Parathyroid adenoma (tissue), 2 donors: Measurements from ENCODE around the gene SEMG1.

Experiments used
- H2AFZ ChIP-seq: fragments of 300-600 bp; sonication (generic); one replicate; pipeline ENCODE4 v1.7.0; 2017; ENCODE audit warnings: antibody characterized with exemption, mild to moderate bottlenecking
- H3K27ac ChIP-seq: fragments of 300-600 bp; sonication (generic); one replicate; pipeline ENCODE4 v1.7.0; 2017
- H3K27me3 ChIP-seq: fragments of 300-600 bp; sonication (generic); one replicate; pipeline ENCODE4 v1.7.0; 2017; ENCODE audit warnings: low read length; ENCODE audit not compliant: control insufficient read depth, insufficient read depth
- H3K36me3 ChIP-seq: fragments of 300-600 bp; sonication (generic); one replicate; pipeline ENCODE4 v1.7.0; 2017; ENCODE audit warnings: low read length; ENCODE audit not compliant: control insufficient read depth, insufficient read depth
- H3K4me1 ChIP-seq: fragments of 300-600 bp; sonication (generic); one replicate; pipeline ENCODE4 v1.7.0; 2017; ENCODE audit warnings: control low read depth
- H3K4me2 ChIP-seq: fragments of 300-600 bp; sonication (generic); one replicate; pipeline ENCODE4 v1.7.0; 2017; ENCODE audit warnings: low read length
- H3K4me3 ChIP-seq: fragments of 300-600 bp; sonication (generic); one replicate; pipeline ENCODE4 v1.7.0; 2017; ENCODE audit warnings: low read depth, low read length
- H3K79me2 ChIP-seq: fragments of 300-600 bp; sonication (generic); one replicate; pipeline ENCODE4 v1.7.0; 2017; ENCODE audit warnings: control low read depth
- H3K9ac ChIP-seq: fragments of 300-600 bp; sonication (generic); one replicate; pipeline ENCODE4 v1.7.0; 2017; ENCODE audit warnings: mild to moderate bottlenecking
- H3K9me3 ChIP-seq: fragments of 300-600 bp; sonication (generic); one replicate; pipeline ENCODE4 v1.7.0; 2017; ENCODE audit warnings: low read length; ENCODE audit not compliant: control insufficient read depth
- TF ChIP-seq, protein P1 (sequence below): fragments of 300-600 bp; sonication (generic); IDR thresholded peaks from one replicate; pipeline ENCODE4 v1.7.0; 2017; ENCODE audit warnings: antibody characterized with exemption, mild to moderate bottlenecking
- donor health status: primary hyperparathyroidism.

Gene SEMG1

DNA sequence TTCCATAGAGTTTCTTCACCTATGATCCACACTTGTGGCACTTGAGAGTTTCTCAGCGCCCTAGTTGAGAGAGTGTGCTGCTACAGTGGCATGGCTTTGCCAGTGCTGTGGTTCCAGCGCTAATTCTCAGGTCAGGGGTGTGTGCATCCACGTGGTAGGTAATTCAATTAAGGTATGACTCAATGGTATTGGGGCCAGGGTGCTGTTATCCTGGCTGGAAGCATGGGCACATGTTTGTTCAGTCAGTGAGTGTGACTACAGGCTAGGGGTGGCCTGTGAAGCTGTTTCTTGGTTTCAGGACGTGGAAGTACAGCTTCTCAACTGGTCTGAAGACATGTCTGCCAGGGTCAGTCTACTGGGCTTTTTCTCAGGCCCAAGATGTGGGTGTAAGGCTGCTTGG, 11.3 kb downstream of the SEMG1 start:
- TF ChIP-seq, protein P1, sequence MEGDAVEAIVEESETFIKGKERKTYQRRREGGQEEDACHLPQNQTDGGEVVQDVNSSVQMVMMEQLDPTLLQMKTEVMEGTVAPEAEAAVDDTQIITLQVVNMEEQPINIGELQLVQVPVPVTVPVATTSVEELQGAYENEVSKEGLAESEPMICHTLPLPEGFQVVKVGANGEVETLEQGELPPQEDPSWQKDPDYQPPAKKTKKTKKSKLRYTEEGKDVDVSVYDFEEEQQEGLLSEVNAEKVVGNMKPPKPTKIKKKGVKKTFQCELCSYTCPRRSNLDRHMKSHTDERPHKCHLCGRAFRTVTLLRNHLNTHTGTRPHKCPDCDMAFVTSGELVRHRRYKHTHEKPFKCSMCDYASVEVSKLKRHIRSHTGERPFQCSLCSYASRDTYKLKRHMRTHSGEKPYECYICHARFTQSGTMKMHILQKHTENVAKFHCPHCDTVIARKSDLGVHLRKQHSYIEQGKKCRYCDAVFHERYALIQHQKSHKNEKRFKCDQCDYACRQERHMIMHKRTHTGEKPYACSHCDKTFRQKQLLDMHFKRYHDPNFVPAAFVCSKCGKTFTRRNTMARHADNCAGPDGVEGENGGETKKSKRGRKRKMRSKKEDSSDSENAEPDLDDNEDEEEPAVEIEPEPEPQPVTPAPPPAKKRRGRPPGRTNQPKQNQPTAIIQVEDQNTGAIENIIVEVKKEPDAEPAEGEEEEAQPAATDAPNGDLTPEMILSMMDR, result no peak
- Histone ChIP-seq H3K4me2 (no peak overlapping the region), H3K9ac (no peak overlapping the region), H3K4me1 (no peaks in the 10 kb centered on the region), H3K9me3 (no peaks in the 10 kb centered on the region), H3K27me3 (no peaks in the 10 kb centered on the region), H2AFZ (no peak overlapping the region), H3K36me3 (no peaks in the 10 kb centered on the region), H3K4me3 (no peak overlapping the region), H3K79me2 (no peaks in the 10 kb centered on the region), H3K27ac (no peak overlapping the region)

DNA sequence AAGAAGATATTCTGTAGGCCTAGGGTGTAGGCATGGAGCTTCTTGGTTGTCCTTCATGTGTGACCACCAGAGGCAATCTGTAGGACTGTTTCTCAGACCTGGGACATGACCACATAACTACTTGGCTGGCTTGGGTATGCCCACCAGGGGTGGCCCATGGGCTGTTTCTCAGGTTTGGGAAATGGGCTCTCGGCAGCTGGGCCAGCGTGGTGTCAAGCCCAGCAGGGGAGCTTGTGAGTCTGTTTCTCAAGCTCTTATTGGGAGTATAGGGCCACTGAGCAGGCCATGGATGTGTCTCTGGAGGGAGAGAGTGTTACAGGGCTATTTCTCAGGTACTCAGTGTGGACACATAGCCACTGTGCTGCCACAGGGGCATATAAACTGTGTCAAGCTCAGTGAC, 11.8 kb downstream of the SEMG1 start:
- H3K79me2 ChIP-seq, result no peaks in the 10 kb centered on the region
- no peak overlapping the region for H3K4me3 ChIP-seq
- H3K9me3 ChIP-seq, result no peaks in the 10 kb centered on the region
- no peak overlapping the region for H3K9ac ChIP-seq
- no peak overlapping the region for H3K27ac ChIP-seq
- TF ChIP-seq, protein P1, result no peak
- no peak overlapping the region for H2AFZ ChIP-seq
- no peaks in the 10 kb centered on the region for H3K4me1 ChIP-seq
- no peaks in the 10 kb centered on the region for H3K27me3 ChIP-seq
- no peak overlapping the region for H3K4me2 ChIP-seq
- H3K36me3 ChIP-seq, result no peaks in the 10 kb centered on the region

DNA sequence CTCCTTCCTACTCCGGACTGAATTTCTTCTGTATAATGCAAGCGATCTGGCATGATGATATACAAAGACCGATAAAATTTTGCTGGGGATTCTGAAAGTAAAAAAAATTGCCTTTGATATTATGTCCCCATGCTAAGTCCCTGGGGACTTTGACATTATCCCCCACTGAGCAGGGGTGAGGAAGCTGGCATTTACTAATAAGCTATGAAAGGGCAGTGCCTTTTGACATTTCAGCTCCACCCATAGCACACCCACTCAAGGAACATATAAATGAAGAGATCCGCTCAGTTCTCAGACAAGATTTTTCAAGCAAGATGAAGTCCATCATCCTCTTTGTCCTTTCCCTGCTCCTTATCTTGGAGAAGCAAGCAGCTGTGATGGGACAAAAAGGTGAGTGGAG, 14.2 kb downstream of the SEMG1 start, which contains the start of gene SEMG2:
Gene SEMG2, plus strand, starts transcription at position 298 of the 400 bp plus-strand sequence. Its CDS starts 17 bp downstream, at position 315.
- TF ChIP-seq, protein P1, result no peak
- Histone ChIP-seq H3K36me3 (no peaks in the 10 kb centered on the region), H3K4me1 (no peaks in the 10 kb centered on the region), H3K9me3 (no peaks in the 10 kb centered on the region), H3K27me3 (no peaks in the 10 kb centered on the region), H2AFZ (no peak within 1 kb of the TSS), H3K4me3 (no peak within 1 kb of the TSS), H3K79me2 (no peaks in the 10 kb centered on the region), H3K27ac (no peak within 1 kb of the TSS), H3K9ac (no peak within 1 kb of the TSS), H3K4me2 (no peak within 1 kb of the TSS)

DNA sequence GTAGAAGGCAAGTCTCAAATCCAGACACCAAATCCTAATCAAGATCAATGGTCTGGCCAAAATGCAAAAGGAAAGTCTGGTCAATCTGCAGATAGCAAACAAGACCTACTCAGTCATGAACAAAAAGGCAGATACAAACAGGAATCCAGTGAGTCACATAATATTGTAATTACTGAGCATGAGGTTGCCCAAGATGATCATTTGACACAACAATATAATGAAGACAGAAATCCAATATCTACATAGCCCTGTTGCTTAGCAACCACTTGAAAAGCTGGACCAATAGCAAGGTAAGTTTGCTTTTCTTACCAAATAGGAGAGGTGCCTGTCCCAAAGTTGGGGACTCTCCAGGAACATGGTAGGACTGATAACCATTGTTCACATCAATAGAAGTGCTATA, 16.3 kb downstream of the SEMG1 start:
- Histone ChIP-seq H2AFZ (no peak overlapping the region), H3K27ac (no peak overlapping the region), H3K4me3 (no peak overlapping the region), H3K9me3 (no peaks in the 10 kb centered on the region), H3K4me1 (no peaks in the 10 kb centered on the region), H3K27me3 (no peaks in the 10 kb centered on the region), H3K4me2 (no peak overlapping the region), H3K36me3 (no peaks in the 10 kb centered on the region), H3K9ac (no peak overlapping the region), H3K79me2 (no peaks in the 10 kb centered on the region)
- TF ChIP-seq, protein P1, result no peak

DNA sequence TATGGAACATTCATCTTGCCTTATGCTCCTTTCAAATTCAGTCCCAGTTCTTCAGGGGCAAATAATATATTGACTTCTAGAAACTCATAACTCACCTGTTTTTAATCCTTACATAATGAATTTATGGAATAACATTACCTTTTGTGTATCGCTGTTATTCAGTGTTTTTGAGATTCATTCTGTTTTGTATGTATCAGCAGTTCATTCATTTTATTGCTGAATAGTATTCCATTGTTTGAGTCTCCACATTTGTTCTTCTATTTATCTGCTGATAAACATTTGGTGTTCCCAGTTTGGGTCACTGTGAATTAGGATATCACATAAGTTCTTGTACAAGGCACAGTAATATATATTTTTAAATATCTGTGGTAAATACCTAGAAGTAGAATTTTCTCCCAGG, 19.5 kb downstream of the SEMG1 start:
- Histone ChIP-seq H3K27me3 (no peaks in the 10 kb centered on the region), H2AFZ (no peak overlapping the region), H3K4me3 (no peak overlapping the region), H3K4me1 (no peaks in the 10 kb centered on the region), H3K27ac (no peak overlapping the region), H3K79me2 (no peaks in the 10 kb centered on the region), H3K9ac (no peak overlapping the region), H3K9me3 (no peaks in the 10 kb centered on the region), H3K4me2 (no peak overlapping the region), H3K36me3 (no peaks in the 10 kb centered on the region)
- TF ChIP-seq, protein P1, result no peak
